GM12874 (cell line): Measurements from ENCODE around the gene SLC12A1.

Experiments used
- TF ChIP-seq, protein P1 (sequence below): IDR thresholded peaks from 2 replicates; pipeline ENCODE4 v1.5.1; 2011; ENCODE audit warnings: low read depth, mild to moderate bottlenecking, control low read depth, low read length, moderate library complexity; ENCODE audit not compliant: insufficient read depth

SLC12A1 gene

DNA sequence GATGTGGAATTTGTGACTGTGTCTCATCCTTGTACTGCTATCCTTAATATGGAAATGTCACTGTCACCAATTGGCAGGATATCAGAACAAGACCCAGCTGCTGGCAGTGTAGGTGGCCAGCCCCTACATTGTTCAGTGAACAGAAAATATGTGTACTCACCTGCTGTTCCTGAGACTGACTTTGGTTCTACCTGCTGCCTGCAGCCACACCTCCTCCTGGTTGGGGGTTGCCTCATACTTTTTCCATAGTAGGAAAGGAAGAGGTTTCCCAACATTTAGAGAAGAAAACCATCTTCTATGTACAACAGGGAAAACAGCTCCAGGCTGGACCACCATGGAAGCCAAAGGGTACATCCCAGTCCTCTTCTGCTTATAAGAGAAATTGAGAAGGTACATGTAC, 35.9 kb downstream of the SLC12A1 start:
- TF ChIP-seq, protein P1, sequence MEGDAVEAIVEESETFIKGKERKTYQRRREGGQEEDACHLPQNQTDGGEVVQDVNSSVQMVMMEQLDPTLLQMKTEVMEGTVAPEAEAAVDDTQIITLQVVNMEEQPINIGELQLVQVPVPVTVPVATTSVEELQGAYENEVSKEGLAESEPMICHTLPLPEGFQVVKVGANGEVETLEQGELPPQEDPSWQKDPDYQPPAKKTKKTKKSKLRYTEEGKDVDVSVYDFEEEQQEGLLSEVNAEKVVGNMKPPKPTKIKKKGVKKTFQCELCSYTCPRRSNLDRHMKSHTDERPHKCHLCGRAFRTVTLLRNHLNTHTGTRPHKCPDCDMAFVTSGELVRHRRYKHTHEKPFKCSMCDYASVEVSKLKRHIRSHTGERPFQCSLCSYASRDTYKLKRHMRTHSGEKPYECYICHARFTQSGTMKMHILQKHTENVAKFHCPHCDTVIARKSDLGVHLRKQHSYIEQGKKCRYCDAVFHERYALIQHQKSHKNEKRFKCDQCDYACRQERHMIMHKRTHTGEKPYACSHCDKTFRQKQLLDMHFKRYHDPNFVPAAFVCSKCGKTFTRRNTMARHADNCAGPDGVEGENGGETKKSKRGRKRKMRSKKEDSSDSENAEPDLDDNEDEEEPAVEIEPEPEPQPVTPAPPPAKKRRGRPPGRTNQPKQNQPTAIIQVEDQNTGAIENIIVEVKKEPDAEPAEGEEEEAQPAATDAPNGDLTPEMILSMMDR = no peak

DNA sequence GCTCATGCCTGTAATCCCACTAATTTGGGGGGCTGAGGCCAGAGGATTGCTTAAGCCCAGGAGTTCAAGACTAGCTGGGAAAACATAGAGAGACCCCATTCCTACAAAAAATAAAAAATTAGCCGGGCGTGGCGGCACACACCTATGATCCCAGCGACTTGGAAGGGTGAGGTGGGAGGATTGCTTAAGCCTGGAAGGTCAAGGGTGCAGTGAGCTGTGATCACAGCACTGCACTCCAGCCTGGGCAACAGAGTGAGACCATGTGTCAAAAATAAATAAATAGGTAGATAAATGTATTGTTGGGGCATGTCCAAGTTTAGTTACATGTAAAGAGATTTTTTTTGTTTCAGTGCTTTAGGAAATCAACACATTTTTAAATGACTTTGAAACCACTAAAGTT, 36.4 kb downstream of the SLC12A1 start:
- TF ChIP-seq, protein P1 = no peak

DNA sequence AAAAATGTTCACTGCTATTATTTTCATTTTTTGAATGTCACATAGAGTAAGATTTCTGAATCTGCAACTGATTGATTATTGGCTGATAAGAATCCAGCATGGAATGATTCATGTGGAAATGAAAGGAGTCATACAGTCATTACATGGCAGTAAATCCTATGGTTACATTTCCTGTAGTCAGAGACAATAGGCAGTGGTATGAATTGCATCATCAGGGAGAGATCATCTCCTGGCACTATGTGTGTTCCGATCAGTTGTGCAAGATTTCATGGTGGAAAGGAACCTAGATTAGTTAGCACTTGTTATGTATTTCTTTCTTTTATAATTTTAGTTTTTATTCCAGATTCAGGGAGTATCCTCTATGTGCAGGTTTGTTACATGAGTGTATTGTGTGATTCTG, 38.8 kb downstream of the SLC12A1 start:
- TF ChIP-seq, protein P1 = no peak

DNA sequence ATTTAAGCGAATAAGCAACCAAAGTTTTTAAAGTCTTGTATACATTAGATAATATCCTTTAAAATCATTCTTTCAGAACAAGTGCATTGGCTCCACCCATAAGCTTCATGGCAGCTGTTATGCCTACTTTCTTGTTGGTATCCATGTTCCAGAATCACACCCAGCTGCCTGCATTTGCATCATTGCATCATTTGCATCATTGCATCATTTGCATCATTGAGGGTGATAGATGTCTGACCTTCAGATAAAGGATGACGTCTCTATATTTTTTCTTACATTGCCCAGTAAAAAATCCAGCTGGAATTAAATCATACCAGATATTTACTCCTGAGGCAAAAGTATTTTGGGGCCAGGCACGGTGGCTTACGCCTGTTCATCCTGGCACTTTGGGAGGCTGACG, 42.3 kb downstream of the SLC12A1 start:
- TF ChIP-seq, protein P1 = no peak

DNA sequence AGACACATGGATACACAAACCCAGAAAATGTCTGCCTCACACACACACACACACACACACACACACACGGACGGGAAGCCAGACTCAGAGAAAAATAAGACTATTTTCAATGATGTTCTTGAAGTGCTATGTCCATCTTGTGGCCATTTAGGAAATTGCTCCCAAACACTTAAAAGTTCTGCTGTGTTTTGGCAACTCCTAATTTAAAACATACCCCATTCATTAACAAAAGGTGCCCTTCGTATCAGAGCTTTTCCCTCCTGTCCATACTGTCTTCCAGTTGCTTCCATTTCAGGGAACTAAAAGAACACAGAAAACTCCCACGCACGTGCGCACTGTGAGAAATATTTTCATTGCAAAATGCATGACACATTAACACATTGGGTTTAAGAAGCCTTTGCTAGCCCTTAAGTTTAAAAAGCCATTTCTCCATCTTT, 44.6 kb downstream of the SLC12A1 start:
- TF ChIP-seq, protein P1 = peak; percentile 57

DNA sequence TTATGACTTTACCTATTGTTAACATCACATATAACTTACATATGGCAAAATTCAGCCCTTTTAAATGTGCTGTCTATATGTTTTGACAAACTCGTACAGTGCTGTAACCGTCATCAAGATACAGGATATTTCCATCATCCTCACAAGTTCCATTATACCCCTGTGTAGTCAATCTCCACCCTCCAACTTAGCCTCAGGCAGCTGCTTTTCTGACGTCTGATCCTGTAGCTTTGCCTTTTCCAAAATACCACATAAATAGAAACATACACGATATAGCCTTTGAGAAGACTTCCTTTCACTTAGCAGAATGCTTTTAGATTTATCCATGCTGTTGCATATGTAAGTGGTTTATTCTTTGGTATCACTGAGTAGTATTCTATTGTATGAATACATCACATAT, 47.1 kb downstream of the SLC12A1 start:
- TF ChIP-seq, protein P1 = no peak

DNA sequence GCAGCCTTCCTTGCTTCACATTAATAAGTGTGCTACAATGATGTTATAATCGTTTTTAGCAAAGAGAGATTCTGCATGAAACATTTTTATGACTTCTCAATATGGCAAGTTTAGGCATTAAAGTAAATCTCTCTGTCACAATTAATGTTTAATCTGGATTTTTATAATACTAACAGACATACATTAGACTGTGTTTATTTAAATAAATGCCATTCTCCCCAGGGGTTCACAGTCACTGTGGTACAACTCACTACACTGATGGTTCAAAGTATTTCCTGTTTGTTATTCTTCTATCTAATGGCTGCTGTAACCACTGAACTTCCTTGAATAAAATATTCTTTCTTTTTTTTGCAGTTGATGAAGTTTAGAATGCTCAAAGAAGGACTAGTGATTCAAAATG, 59.0 kb downstream of the SLC12A1 start:
- TF ChIP-seq, protein P1 = no peak
